ENCODE data around the gene CDADC1. TPM values are rescaled to one million over a fixed set of nuclear protein-coding genes. Genes with fewer than 3 reads are reported as not detected.

CDADC1 gene
- total RNA-seq, 1 donor from 2014 or later, result 0.96 TPM

DNA sequence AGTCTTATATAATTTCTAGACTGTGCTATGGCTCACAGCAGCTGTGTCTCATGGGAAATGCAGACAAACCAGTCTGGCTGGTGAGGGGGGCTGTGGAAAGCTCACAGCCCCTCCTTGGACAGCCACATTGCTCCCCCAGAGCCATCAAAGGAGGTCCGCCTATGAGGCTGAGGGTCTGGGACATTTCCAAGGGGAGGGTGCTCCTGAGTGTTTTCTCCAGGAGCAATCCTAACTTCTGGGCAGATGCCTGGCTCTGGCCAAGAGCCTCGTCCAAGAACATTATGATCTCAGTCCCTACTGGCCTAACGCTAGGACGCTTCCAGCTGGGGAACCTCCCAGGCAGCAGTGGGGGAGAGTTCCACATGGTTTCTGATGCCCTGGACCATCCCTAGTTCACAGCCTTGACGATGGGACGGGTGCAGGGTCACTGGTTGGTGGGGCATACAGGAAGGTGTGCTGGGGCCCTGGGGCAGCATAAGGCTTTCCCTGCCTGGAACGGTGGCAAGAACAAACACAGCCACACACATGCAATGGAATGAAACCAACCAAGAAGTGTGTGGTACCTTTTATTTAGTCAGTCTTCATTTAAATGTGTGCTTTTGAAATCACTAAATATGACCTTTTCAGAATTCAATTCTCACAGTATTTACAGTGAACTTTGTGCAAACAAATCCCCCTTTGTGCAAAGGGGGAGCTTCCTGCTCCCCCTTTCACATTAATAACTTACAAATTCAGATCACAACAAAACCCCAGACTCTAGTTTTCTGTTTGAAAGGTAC, 60.6 kb downstream of the CDADC1 start:
- Histone ChIP-seq H3K4me3 (peak overlapping the region; percentile 16 to 21), H3K4me1 (peaks cover 6 to 34% of the 10 kb centered on the region in 2 donors), H3K27me3 (no peaks in the 10 kb centered on the region), H3K27ac (peak overlapping the region; percentile 92 to 95), H3K36me3 (peaks cover 0 to 11% of the 10 kb centered on the region in 2 donors), H3K9me3 (no peaks in the 10 kb centered on the region)
- intact Hi-C loops (cut with DNase I), result loop anchor here (5.0 kb wide), 1 partner anchor 189 kb away; the partner anchor contains the start of gene PHF11
- TF ChIP-seq, protein P1, sequence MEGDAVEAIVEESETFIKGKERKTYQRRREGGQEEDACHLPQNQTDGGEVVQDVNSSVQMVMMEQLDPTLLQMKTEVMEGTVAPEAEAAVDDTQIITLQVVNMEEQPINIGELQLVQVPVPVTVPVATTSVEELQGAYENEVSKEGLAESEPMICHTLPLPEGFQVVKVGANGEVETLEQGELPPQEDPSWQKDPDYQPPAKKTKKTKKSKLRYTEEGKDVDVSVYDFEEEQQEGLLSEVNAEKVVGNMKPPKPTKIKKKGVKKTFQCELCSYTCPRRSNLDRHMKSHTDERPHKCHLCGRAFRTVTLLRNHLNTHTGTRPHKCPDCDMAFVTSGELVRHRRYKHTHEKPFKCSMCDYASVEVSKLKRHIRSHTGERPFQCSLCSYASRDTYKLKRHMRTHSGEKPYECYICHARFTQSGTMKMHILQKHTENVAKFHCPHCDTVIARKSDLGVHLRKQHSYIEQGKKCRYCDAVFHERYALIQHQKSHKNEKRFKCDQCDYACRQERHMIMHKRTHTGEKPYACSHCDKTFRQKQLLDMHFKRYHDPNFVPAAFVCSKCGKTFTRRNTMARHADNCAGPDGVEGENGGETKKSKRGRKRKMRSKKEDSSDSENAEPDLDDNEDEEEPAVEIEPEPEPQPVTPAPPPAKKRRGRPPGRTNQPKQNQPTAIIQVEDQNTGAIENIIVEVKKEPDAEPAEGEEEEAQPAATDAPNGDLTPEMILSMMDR (IDR thresholded peaks at IDR 0.05), result peak in 1 of 3 experiments; percentile 6
- peak; percentile 58 to 94 for DNase-seq (ENCODE audit: low spot score in 2 of 2)

DNA sequence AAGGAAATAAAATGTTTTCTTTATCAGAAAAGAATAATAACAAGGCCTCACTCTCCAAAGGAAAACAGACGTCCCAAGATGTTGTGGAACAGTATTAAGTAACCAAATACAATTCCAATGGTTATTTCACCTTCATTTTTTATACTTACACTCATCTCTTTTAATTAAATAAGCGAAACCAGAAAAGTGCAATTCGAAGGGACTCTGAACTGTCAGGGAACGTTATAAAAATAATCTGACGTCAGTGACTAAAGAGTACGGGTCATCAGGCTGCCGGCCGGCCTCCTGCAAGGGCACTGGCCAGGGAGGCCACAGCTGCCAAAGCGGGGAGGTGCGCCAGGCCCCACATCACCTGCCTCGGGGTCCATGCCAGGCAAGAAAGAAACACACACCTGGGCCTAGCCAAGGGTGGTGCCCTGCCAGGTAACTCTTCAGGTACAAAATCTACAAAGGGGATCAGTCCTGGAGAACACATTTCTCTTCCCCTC, 61.2 kb downstream of the CDADC1 start:
- peaks cover 0 to 11% of the 10 kb centered on the region in 2 donors for H3K36me3 ChIP-seq
- H3K9me3 ChIP-seq, result no peaks in the 10 kb centered on the region
- H3K4me3 ChIP-seq, result peak overlapping the region in 1 of 2 donors; percentile 21
- TF ChIP-seq, protein P1 (IDR thresholded peaks at IDR 0.05), result no peak
- intact Hi-C loops (cut with DNase I), result loop anchor here (5.0 kb wide), 1 partner anchor 188 kb away; the partner anchor contains the start of gene PHF11
- peaks cover 9 to 39% of the 10 kb centered on the region in 2 donors for H3K4me1 ChIP-seq
- H3K27me3 ChIP-seq, result no peaks in the 10 kb centered on the region
- H3K27ac ChIP-seq, result peak overlapping the region; percentile 92 to 95
- DNase-seq (ENCODE audit: low spot score in 2 of 2), result peak in 1 of 2 donors; percentile 79

DNA sequence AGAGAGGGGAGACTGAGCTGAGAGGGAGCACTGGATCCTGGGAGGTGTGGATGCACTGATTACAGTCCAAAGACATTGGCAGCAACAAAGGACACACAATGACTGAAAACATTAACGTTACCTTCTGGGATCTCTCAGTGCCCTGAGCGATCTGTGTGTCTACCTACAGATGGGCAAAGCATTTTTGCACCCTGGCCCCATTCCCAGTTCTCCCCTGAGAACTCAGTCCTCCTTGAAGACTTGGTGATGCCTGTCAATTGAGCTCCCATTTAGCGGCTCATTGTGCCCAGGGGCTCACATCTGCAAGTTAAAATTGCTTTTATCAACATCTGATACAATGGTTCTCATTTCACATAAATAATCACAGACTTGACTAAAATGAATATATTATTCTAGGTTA, 62.5 kb downstream of the CDADC1 start:
- H3K4me1 ChIP-seq, result peaks cover 15 to 49% of the 10 kb centered on the region in 2 donors
- peak overlapping the region; percentile 92 to 95 for H3K27ac ChIP-seq
- H3K27me3 ChIP-seq, result no peaks in the 10 kb centered on the region
- TF ChIP-seq, protein P1 (IDR thresholded peaks at IDR 0.05), result no peak
- no peaks in the 10 kb centered on the region for H3K9me3 ChIP-seq
- peak in 1 of 2 donors; percentile 52 for DNase-seq (ENCODE audit: low spot score in 2 of 2)
- intact Hi-C loops (cut with DNase I), result no loop called here
- H3K36me3 ChIP-seq, result peaks cover 0 to 11% of the 10 kb centered on the region in 2 donors
- H3K4me3 ChIP-seq, result no peak overlapping the region

DNA sequence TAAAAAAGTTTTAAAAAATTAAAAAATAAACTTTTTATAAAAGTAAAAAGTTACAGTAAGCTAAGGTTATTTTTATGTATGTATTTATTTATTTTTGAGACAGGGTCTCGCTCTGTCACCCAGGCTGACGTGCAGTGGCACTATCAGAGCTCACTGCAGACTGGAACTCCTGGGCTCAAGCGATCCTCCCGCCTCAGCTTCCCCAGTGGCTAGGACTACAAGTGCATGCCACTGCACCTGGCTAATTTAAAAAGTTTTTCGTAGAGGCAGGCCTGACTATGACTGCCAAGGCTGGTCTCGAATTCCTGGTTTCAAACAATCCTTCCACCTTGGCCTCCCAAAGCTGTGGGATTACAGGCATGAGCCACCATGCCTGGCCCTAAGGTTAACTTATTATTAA, 64.1 kb downstream of the CDADC1 start:
- Histone ChIP-seq H3K27ac (peak overlapping the region in 1 of 2 donors; percentile 87), H3K4me1 (peaks cover 15 to 47% of the 10 kb centered on the region in 2 donors), H3K9me3 (no peaks in the 10 kb centered on the region), H3K36me3 (peaks cover 0 to 11% of the 10 kb centered on the region in 2 donors), H3K27me3 (no peaks in the 10 kb centered on the region), H3K4me3 (no peak overlapping the region)
- peak in 1 of 2 donors; percentile 56 for DNase-seq (ENCODE audit: low spot score in 2 of 2)
- intact Hi-C loops (cut with DNase I), result no loop called here
- TF ChIP-seq, protein P1 (IDR thresholded peaks at IDR 0.05), result no peak

DNA sequence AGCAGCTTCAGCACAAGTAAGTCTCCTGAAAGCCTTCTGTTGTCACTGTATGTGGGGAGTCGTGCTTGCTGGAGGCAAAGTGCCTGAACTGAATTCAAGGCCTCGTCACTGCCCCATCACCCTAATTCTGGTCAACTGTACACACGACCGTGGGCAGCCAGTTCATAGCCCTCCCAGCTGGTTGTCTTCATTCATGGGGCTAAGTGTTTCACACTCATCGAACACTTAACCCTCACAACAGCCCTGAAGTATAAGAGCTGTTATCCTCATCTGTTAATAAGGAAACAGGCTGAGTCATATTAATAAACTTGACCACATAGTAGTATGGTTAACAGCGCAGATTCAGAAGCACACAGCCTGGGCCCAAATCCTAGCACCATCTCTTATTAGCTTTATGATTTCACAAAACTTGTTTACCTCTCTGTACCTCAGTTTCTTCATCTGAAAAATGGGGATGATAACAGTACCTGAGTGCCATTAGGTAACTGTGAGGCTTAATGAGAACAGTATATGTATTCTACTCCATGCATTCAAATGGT, 66.7 kb downstream of the CDADC1 start:
- intact Hi-C loops (cut with DNase I), result loop anchor here (2.0 kb wide), 1 partner anchor 42 kb away; no protein-coding TSS in a partner anchor
- Histone ChIP-seq H3K27me3 (no peaks in the 10 kb centered on the region), H3K4me3 (peak overlapping the region in 1 of 2 donors; percentile 13), H3K9me3 (no peaks in the 10 kb centered on the region), H3K4me1 (peaks cover 9 to 28% of the 10 kb centered on the region in 2 donors), H3K36me3 (peaks cover 0 to 11% of the 10 kb centered on the region in 2 donors), H3K27ac (peak overlapping the region; percentile 87 to 91)
- TF ChIP-seq, protein P1 (IDR thresholded peaks at IDR 0.05), result no peak
- DNase-seq (ENCODE audit: low spot score in 2 of 2), result no peak

Measured in ascending aorta (tissue), 2 donors.